HG03460 (cell line): ENCODE data around the gene TXNRD2.

Source experiments
- ATAC-seq: cut with Tn5 transposase; IDR thresholded peaks from one replicate; pipeline ENCODE4 v1.9.1; 2021; ENCODE audit not compliant: unreplicated experiment

TXNRD2 gene

DNA sequence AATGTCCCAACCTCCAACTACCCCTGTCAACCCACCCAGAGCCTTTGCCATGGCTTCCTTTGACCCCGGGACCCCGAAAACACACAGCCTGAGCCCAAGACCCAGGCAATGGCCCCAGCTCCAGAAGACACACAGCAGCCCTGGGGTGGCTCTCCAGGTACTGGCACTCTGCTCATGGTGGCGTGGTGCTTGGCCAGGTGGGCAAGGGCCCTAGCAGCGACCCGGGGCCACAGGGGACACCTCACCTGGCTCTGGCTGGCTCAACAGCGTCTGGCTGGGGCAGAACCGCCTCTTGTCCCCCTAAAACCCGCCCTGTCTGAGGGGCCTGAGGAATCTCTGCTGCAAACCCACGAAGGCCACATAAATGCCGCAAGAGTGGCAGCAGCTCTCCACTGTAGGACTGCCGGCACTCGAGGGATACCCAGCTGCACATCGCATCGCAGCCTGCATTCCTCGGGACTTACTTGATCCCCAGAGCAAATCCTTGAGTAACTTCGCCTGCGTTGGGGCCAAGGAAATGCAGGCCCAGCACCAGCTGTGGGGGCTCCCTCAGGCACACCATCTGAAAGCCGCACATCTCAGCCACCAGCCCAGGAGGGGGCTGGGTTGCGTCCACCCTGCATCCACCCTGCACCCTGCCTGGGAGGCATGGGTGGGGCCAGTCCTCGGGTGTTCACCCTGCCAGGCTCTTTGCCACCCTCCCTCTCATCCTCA lies 63.8 kb downstream of the TXNRD2 start:
- ATAC-seq: no peak

DNA sequence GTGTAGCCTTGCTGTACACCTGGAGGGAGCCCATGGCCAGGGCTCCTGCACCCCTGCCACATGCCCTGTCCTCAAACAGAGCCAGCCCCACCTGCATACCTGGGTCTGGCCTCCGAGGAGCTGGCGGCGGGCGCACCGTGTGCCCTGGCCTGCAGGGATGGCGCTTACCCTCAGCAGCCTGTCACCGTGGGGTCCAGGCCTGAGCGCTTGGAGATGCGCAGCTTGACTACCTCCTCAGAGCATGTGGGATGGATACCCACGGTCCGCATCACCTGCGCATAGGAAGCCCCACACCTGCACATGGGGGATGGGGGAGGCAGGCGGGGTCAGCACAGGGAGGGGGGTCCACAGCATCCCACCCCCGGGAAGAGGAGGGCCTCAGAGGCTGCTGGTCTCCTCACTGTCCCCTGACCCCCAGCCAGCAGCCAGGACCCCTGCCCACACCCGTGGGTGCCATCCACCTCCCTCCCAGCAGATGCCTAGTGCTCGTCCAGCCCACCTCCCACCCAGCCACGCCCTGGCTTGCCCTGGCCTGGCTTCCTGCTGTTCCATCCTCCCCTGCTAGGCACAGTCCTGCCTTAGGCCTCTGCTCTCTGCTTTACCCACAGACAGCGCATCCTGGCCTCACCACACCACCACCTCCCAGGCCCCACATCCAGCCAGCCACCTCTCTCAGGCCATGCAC lies 64.5 kb downstream of the TXNRD2 start:
- no peak for ATAC-seq

DNA sequence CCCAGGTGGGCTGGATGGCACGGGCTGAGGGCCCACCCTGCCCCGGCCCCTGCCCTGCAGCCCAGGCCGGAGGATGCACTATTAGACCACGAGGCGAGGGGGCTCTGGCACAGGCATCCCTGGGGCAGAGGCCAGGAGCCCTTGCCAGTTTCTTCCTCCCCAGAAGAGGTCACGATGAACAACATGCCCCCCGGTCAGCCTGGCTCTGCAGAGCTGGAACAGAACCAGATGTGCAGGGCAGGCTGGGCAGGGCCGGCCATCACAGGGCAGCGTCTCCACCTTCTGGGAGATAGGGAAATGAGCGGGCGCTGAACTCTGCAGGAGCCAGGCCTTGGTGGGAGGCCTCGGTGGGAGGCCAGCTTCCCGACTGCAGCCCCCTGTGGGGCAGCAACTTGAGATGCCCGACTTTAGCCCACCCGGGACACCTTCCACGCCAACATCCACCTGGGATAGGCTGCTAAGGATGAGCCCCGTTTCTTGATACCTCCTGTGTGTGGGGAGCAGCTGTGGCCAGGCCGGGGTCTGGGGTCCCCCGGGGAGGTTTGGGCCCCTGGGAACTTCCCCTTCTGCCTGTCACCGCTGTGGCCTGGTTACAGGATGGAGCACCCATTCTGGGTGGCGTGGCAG lies 65.2 kb downstream of the TXNRD2 start:
- ATAC-seq: no peak

DNA sequence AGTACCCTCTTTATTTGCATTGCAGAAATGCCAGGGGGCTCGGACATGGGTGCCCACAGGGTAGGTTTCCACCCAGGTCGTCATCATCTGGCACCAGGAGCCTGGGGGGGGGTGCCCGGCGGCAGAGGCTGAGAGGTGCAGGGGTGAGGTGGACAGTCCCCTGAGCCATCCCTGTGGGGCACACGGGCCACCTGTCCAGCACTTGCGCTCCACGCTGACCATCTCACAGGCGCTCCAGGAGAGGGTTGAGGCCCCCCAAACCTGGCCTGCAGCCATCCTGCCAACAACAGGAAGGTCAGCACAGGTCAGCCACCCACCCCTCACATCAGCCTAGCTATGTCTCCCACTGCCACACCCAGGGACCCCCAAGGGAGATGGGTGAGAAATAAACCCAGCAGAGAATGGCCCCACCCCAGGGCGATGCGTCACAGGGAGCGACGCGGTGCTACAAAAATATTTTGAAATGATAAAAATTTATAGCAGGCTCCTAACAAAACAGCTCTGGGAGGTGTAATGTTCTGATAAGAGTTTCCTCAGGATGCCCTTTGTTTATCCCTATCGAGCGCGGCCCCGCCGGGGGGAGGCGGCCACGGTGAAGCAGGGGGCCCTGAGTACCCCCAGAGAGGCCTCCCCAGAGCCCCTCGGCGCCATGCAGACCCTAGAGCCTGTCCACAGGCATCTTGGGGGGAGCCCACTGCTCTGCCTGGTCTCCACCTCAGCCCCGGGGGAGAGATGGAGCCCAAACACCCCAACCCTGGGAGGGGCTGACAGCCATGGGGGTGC lies 65.9 kb downstream of the TXNRD2 start:
- no peak for ATAC-seq

DNA sequence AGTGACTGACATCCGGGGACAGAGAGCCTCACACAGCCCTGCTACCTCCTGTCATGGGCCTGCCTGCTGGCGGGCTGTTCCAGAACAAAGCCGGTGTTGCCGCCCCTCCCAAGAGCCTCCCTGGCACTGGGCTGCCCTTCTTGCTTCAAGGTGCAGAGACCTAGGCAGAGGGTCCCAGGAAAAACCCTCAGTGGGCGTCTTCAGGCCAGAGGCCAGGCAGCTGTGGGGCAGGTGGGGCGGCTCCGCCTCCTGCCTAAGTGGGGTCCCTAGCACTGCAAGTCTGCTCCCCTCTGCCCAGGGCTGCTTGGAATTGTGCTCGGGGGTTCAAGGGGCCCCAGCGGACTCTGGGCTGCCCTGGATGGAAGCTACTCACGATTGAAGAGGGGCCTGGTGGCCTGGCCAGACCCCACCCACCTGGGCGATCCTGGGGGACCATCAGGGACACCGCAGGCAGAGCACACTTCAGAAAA lies 66.5 kb downstream of the TXNRD2 start:
- no peak for ATAC-seq

DNA sequence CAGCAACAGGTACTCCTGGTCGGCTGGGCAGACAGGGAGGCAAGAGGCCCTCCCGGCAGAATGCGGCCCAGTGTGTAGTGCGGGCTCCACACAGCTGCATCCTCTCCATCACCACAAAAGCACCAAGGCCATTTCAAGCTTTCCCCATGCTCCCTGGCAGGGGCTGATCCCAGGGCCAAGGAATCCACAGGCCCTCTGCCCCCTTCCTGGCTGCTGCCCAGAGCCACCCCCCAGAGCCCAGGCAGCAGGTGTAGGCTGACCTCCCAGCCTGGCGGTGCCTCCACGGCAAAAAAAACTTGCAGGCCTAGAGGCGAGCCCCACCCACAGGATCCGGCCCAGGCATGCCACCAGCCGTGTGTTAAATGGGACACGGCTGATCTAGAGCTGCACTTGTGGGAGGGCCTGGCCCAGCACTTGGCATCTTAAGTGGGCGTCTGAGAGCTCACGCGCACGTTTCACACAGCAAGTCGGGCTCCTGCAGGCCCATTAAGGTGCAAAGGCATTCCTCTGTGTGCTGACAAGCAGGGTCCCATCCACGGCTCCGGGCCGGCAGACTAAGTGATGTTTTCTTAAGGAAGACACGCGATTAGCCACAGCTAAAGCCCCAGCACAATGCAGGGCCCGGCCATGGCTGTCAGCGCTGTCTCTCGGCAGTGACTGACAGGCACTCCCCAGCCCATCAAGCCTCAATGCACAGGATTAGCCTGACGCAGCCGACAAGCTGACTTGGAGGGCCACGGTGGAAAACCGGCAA lies 67.1 kb downstream of the TXNRD2 start:
- ATAC-seq: no peak

DNA sequence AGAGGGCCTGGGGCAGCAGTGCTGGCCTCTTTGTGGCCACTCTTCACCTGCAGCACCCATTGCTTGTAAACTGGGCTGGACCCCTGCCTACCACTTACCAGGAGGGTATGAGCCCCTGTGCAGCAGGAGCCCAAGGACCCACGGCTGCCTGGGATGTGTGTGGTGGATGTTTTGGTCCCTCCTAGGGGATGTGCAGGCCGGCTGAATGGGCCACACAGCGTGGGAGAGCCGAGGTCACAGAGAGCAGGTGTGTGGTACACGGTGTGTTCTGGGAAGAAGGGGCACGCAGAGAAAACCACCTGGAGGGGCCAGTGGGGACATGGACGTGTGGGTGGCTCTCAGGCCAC lies 67.7 kb downstream of the TXNRD2 start:
- no peak for ATAC-seq

DNA sequence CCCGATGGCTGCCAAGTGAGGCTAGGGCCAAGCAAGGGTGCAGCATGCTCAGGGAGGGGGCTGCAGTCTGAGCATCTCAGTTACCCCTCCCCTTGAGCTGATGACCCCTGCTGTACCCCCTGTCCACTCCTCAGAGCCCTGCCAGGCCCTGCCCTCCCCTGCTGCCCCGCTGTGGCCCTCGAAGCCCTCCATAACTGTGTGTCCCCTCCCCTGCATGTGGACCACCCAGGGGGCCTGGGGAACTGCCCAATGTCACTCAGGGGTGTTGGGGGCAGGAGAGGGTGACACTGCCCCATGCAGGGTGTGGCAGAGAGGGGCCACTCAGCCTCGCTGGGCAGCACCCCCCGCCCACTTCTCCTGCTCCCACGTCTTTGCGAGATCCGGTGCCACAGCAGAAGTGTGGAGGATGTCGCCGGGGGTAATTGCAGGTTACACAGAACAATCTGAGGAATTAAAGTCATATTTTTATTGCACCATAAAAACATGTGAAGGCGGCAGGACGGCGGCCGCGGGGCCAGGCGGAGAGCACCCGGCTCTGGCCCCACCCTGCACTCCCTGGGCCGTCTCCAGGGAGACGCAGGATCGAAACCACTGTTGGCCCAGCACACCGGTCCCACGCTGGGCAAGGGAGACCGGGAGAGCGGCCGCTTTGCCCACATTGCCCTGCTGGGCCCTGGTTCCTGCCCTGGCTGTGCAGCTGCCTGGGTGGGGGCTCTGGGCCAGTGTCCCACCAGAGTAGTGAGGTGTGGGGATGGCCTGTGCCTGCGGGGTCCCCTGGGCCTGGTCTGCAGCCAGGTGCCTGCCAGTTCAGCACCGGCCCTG lies 68.3 kb downstream of the TXNRD2 start:
- ATAC-seq: no peak

DNA sequence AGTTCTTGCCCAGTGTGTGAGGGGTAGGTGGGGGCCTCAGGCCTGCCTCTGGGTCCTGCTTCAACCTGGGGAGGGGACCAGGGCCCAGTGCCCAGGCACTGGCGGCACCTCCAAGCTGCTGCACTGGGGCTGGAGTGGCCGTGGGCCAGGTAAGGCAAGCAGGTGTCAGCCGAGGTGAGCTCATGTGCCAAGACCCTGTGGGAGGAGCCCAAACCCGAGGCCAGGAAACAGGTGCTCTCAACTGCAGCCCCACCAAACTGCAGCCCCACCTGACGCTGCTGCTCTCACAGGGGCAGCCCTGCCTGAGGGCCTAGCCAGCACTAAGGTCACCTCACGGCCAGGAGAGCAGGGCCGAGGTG lies 68.9 kb downstream of the TXNRD2 start:
- no peak for ATAC-seq

DNA sequence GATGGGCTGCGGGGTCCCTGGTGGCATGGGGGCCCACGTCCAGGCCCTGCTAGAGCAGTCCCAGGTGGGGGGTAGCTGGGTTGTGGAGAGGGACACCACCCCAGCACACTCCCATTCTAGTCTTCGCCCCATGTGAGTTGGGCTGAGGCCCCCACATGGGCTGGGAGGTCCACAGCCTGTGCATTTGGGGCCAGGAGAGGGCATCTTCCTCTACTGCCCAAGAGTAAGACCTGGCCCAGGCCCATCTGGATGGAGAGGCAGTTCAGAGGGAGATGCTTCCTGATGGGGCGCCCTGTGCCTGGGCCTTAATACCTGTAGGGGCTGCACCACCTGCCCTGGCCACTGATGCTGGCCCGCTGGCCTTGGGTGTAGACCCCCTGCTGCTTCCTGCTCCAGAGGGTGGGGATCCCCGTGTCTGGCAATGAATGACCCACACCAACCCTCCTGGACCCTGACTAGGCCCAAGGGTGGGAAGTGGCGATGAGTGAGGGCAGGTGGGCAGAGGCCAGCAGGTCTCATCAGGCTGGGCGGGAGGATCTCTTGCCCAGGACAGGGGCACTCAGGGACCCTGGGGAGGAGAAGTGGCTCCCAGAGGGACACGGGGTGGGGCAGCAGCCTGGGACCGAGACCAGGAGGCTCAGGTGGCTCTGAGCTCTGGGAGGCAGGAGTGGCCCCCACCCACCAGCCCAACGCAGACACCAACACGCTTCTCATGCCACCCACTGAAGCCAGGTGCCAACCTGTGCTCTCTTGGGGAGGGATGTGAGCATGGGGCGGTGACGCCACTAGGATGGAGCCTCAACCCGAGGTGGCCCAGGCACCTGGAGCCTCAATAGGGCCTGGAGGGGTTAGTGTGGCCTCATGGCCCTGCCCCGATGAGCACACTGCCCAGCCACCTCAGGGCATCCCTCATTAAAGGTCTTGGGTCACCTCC lies 69.5 kb downstream of the TXNRD2 start:
- no peak for ATAC-seq

DNA sequence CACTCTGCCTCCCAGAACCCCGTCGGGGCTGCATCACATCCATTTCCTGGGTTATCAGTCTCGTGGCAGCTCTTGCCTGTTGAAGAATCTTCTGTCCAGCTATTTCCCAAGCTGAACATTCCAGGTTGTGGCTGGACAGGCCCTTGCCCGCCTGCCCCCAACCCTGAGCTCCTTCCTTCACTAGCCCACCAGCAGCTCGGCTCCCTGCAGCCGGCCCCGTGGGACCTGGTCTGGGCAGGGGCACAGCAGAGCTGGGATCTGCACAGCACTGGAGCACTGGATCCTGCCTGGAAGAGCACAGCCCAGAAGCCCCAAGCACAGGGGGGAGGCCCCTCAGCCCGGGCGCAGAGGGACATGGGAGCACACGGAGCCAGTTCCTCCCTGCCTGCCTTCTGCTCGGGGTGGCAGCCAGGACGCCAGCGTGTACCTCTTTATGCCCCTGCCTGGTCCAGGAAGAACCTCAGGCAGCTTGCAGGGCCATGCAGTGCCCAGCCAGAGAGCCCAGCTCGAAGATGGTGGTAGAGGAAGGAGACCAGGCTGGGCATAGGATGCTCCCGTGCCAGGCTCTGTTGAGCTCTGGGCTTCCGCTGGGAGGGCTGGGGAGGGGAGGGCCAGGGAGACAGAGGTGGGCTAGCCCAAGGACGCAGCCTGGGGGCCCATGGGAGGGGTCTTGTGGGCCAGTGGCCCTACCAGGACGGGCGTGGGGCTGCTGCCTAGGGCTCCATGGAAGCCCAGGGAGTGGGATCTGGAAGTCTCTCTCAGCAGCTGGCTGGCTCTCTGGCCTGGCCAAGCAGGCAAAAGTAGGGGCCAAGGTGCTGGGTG lies 70.4 kb downstream of the TXNRD2 start:
- ATAC-seq: no peak

DNA sequence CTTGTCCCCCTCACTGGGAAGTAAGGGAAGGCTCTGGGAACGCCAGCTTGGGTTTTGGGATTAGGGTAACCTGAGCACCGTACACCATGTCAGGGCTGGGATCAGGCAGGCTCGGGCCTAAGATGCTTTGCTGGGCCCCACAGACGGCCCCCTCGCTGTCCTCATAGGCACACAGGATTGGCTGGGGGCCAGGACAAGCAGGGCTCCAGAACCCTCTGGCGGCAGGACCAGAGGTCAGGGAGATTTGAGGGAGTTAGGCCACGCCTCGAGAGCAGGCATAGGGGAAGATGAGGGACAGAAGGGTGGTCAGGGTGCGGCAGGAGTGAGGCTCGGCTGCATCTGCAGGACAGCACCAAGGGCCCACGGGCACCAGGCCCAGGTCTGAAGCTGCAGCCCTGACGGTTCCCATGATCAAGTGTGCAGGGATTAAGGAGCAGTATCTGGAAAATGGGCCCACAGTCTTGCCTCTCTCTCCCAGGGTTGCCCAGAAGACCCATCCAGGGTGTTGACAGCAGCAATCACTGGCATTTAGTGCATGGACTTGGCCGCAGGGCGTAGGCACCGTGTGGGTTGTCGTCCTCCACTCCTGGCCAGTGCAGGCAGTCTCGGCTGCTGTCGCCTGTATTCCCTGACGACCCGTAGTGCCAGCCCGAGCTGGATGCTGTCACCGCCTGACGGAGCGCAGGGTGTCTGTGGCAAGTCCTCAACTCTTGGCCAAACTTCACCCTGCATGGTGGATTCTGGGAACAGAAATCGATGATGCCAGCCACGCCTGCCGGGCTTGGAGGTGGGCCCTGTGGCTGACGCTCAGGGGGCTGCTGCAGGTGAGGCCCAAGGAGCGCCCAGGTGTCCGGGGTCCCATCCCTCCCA lies 71.2 kb downstream of the TXNRD2 start:
- no peak for ATAC-seq

DNA sequence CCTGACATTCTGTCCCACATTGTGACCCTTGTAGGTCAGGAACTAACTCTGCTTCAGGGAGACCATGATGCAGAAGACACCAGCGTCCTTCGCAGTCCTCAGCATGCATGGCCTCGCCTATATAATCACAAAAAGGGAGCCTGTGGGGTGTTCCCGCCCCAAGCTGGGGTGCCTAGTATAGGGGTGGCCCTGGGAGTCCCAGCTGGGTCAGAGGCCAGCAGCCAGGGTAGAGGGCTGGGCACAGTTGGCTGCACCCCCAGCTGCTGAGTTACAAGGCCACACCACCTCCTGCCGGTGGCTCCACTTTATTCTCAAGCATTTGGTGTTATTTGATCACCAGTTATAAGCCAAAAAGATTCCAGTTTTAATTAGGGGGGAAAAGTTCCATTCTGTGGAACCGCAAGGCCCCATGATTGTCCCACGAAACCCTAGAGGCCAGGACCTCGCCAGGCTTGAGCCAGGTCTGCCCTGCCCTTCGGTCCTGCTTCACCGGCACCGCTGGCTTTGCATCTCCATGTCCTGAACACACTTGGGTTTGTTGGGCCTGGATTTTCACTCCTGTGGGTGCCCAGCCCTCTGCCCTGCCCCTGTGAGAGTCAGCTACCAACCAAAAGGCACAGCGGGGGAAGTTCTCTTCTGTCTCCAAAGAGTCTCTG lies 72.0 kb downstream of the TXNRD2 start:
- ATAC-seq: no peak

DNA sequence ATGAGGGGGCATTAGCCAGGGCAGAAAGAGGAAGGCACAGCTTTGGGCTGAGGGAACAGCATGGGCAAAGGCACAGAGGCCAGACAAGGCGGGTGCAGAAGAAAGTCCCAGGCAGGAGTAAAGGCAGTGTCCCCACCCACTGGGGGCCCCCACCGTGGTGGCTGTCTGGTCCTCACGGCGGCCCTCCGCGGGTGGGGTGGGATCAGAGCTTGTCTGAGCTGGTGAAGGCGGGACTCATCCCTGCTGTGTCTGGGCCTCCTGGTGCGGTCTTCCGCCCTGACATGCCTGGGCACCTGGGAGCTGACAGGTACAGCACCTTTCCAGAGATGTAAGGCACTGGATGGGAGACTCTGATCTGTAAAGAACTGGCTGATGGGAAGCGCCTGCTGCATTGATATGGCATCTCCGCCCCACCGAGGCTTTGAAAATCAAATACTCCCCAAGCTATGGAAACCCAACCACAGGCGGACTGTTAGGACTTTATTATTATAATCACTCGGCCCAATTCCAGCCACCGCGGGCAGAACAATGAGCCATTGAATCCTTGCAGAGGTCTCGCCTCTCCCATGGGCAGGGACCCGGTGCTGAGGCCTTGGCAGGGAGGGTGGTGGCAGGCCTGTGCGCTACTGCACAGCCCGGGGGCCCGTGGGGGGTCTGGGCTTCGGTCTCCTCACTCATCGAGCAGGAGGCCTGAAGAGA lies 72.7 kb downstream of the TXNRD2 start:
- no peak for ATAC-seq

DNA sequence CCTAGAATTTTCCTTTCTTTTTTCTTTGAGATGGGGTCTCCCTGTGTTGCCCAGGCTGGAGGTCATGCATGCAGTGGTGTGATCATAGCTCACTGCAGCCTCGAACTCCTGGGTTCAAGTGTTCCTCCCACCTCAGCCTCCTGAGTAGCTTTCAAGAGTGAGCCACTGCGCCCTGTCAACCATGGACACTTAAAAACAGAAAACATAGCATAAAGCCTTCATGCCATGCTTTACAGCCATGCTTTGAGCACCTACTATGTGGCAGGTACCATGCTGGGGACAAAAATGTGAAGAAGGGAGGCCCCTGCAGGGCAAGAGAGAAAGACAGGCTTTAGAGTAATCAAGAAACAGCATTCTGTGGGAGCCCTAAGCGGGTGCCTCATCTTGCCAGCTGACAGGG lies 73.3 kb downstream of the TXNRD2 start:
- no peak for ATAC-seq

DNA sequence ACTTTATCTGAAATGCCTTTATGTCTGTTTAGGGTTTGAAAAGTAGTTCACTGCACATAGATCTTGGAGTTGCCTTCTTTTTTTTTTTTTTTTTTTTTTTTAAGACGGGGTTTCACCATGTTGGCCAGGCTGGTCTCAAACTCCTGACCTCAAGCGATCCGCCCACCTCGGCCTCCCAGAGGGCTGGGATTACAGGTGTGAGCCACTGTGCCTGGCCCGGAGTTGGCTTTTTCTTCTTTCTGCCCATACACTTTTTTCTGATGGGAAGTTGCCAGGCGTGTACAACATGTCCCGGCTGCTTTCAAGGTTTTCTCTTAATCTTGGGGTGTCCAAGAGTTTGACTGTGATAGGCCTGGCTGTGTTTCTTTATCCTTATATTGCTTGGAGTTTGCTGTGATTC lies 74.0 kb downstream of the TXNRD2 start:
- no peak for ATAC-seq
